ENCODE measurements around the gene EIF3K. TPM values are rescaled to one million over a fixed set of nuclear protein-coding genes. Genes with fewer than 3 reads are reported as not detected.
"Not testable (repeated sequence)": the region's sequence is repeated elsewhere in the genome, so short reads cannot be mapped to it uniquely, and the experiment has no call there.

The EIF3K gene
- total RNA-seq = 100 to 1,000 TPM; 367 to 549 (median 436) TPM
- polyA plus RNA-seq = 100 to 1,000 TPM; 422 to 984 (median 637) TPM
- long read RNA-seq, donor 1, transcript EIF3K-201 (8 exons, 864 nt) = major isoform, 108 of 185 reads
- long read RNA-seq, donor 1, partial matches to known transcripts = 69 of 185 reads
- long read RNA-seq, donor 1, other reads (novel, unspliced or antisense) = 3 of 185 reads
- long read RNA-seq, donor 2, transcript EIF3K-201 (8 exons, 864 nt) = major isoform, 240 of 260 reads
- long read RNA-seq, donor 2, partial matches to known transcripts = 2 of 260 reads
- long read RNA-seq, donor 2, other reads (novel, unspliced or antisense) = 12 of 260 reads

- Histone ChIP-seq H3K27me3 (ENCODE audit: insufficient read depth in 3 of 3, low read length in 2 of 3) (no peaks in the 10 kb centered on the region), H3K9me3 (no peaks in the 10 kb centered on the region), H3K36me3 (ENCODE audit: insufficient read depth in 1 of 2, low read depth in 1 of 2) (peaks cover 2 to 37% of the 10 kb centered on the region in 2 donors), H3K4me3 (peak within 1 kb of the TSS; percentile 95), H3K4me1 (peaks cover 13% of the 10 kb centered on the region), H3K27ac (peak within 1 kb of the TSS; percentile 93)
- TF ChIP-seq CTCF (IDR thresholded peaks at IDR 0.05) = no peak
- 0 to 1% (median 1%) methylated on average over 63 to 64 of the region's 64 CpGs for WGBS, 3 donors
- intact Hi-C loops (cut with DNase I) = no loop called here
- ATAC-seq (peak; percentile 92 to 97 (median 94)), DNase-seq (peak; percentile 99 to 100)
Observed at GRCh38 chr19:38618590-38619360, at the start of gene EIF3K. Gene EIF3K (plus strand): TSS chr19:38619188. CDS start chr19:38619269, 81 bp downstream.

- DNase-seq (no peak), ATAC-seq (no peak)
- 78 to 88% (median 87%) methylated on average over 6 of the region's 6 CpGs for WGBS, 3 donors
- H3K9me3 ChIP-seq = no peaks in the 10 kb centered on the region
- H3K27me3 ChIP-seq (ENCODE audit: insufficient read depth in 3 of 3, low read length in 2 of 3) = no peaks in the 10 kb centered on the region
- peaks cover 3 to 97% of the 10 kb centered on the region in 2 donors for H3K36me3 ChIP-seq (ENCODE audit: insufficient read depth in 1 of 2, low read depth in 1 of 2)
- no peak overlapping the region for H3K4me3 ChIP-seq
- no peak overlapping the region for H3K27ac ChIP-seq
- intact Hi-C loops (cut with DNase I) = no loop called here
- no peaks in the 10 kb centered on the region for H3K4me1 ChIP-seq
- no peak for TF ChIP-seq CTCF (IDR thresholded peaks at IDR 0.05)
Observed at GRCh38 chr19:38569368-38569983, 49.5 kb upstream of the EIF3K start.

- ATAC-seq (no peak), DNase-seq (no peak)
- TF ChIP-seq CTCF (IDR thresholded peaks at IDR 0.05) = no peak
- intact Hi-C loops (cut with DNase I) = no loop called here
- WGBS, 3 donors = 67 to 85% (median 73%) methylated on average over 2 of the region's 2 CpGs
- Histone ChIP-seq H3K36me3 (ENCODE audit: insufficient read depth in 1 of 2, low read depth in 1 of 2) (peaks cover 3 to 100% of the 10 kb centered on the region in 2 donors), H3K4me1 (no peaks in the 10 kb centered on the region), H3K27ac (no peak overlapping the region), H3K4me3 (no peak overlapping the region), H3K9me3 (no peaks in the 10 kb centered on the region), H3K27me3 (ENCODE audit: insufficient read depth in 3 of 3, low read length in 2 of 3) (no peaks in the 10 kb centered on the region)
Observed at GRCh38 chr19:38571682-38572081, 47.3 kb upstream of the EIF3K start.

GRCh38 chr19:38577826-38578225, 41.2 kb upstream of the EIF3K start:
- H3K4me1 ChIP-seq = no peaks in the 10 kb centered on the region
- no peak overlapping the region for H3K4me3 ChIP-seq
- peaks cover 0 to 98% of the 10 kb centered on the region in 2 donors for H3K36me3 ChIP-seq (ENCODE audit: insufficient read depth in 1 of 2, low read depth in 1 of 2)
- H3K9me3 ChIP-seq = no peaks in the 10 kb centered on the region
- TF ChIP-seq CTCF (IDR thresholded peaks at IDR 0.05) = no peak
- WGBS, 3 donors = 68 to 83% (median 76%) methylated on average over 8 to 11 of the region's 11 CpGs
- H3K27ac ChIP-seq = peak overlapping the region; percentile 36
- intact Hi-C loops (cut with DNase I) = no loop called here
- DNase-seq (no peak), ATAC-seq (peak in 3 of 4 donors; percentile 11 to 25 (median 14))
- H3K27me3 ChIP-seq (ENCODE audit: insufficient read depth in 3 of 3, low read length in 2 of 3) = no peaks in the 10 kb centered on the region

- H3K4me3 ChIP-seq; H3K27me3 ChIP-seq (ENCODE audit: insufficient read depth in 3 of 3, low read length in 2 of 3); H3K4me1 ChIP-seq; H3K9me3 ChIP-seq; intact Hi-C loops (cut with DNase I): not testable (repeated sequence)
- 57 to 80% (median 60%) methylated on average over 6 of the region's 6 CpGs for WGBS, 3 donors
- Histone ChIP-seq H3K27ac (peak overlapping the region; percentile 41), H3K36me3 (ENCODE audit: insufficient read depth in 1 of 2, low read depth in 1 of 2) (peaks cover 0 to 95% of the 10 kb centered on the region in 2 donors)
- DNase-seq (peak in 1 of 2 donors; percentile 69), ATAC-seq (peak; percentile 67 to 72 (median 71))
Observed at GRCh38 chr19:38579304-38579703, 39.7 kb upstream of the EIF3K start.
